Activated CD8-positive, alpha-beta memory T cell treated with anti-CD3 and anti-CD28 coated beads, Interleukin-2, amount 50 U/mL, for 24 hours (primary cell): ENCODE results near the gene CBX4.
A peak's percentile ranks its signal among the peaks of the same experiment; 100 is the strongest.

Experiments
- DNase-seq: peaks from one replicate; pipeline ENCODE4 v3.0.0-alpha.2; 2020; ENCODE audit errors: extremely low read depth

The CBX4 gene

DNA sequence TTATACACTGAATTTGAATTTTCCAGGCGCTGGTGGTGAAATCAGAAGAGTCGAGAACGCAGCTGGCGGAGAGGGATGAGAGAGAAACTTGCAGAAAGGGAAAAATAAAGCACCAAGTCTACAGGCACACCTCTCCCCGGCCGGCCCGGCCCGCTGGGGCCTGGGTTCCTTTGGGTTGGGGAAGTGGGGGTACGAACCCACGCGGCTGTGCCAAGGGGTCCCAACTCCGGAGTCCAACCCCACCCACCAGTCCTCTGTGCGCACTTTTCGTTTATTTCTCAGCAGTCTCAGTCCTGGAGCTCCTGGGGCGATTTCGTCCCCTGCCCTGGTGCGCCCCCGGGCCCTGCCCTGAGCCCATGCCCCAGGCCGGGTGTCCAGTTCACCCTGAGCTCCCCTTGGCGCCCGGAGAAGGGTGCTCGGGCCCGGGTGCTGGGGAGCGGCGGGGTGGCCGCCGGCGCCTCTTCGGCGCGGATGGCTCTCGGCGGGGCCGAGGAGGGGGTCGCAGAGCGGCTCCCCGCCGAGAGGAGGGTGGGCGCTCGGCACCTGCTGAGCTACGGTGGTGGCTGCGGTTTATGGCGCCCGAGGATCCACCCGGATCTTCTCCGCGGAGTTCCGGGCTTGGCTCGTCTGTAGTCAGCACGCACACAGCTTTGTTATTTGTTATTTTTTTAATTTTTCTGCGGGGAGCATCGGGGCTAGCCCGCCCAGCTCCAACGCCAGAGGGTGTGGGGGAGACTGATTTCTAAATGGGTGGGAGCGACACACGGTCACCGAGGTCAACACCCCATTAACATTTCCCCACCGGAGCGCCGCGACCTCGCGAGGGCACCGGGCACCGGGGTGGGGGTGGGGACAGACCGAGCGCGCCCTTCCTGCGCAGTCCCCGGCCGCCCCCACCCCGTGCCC, 26.6 kb downstream of the CBX4 start:
- no peak for DNase-seq

DNA sequence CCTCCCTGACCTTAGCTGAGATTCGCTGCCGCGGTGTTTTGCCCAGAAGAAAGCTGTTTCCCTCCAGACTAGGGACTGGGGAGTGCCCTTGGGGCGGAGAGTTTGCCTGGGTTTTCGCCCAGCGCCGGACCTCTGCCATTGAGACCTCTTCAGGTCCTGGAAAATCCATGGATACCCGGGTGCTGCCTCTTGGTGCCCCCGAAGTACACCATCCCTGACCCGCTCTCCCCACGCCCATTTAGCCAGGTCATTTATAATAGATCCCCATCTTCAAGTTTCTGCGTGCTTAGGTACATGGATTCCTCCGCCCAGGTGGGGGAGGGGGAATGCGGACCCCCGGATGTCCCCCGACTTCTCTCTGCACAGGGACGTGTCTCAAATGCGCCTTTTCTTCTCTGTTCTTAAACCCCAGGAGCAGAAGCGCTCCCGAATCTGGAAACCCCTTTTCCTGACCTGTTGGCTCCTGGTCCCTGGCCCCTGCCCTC, 27.3 kb downstream of the CBX4 start:
- DNase-seq = no peak

DNA sequence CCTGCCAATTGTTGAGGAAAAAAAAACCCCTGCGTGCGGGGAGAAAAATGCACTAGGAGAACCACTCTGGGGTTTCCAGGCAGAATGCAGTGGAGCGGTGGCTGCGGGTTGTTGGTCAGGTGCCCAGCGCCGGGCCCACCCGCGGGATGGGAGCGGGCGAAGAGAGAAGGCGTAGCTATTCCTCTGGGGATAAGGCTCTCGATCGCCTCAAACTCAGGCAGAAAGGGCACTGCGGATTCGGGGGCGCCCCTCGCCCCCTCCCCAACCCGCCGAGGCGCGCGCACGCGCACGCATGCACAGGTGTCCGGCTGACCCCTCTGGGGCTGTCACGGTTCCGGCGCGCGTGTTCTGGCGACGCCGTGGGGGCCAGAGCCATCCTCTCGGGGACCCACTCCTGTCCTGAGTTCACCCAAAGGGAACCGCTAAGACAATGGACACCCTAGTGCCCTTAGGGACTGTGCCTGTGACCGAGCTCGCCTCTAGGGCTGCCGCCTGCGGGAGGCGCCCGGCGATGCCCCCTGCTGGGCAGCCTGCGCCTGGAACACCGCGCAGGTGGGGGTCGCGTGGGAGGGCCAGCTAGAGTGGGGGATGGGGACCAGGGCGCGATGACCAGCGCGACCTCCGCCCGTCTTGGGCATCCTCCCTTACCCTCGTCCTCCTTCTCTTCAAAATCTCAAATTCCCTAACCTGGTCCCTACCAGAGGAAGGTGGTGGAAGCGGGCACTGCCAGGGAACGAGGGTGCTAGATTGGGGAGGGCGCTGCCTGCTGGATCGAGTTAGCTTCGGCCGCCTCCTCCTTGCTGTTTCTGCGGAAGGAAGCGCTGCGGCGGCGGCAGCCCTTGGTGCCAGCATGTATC, 28.0 kb downstream of the CBX4 start:
- no peak for DNase-seq

DNA sequence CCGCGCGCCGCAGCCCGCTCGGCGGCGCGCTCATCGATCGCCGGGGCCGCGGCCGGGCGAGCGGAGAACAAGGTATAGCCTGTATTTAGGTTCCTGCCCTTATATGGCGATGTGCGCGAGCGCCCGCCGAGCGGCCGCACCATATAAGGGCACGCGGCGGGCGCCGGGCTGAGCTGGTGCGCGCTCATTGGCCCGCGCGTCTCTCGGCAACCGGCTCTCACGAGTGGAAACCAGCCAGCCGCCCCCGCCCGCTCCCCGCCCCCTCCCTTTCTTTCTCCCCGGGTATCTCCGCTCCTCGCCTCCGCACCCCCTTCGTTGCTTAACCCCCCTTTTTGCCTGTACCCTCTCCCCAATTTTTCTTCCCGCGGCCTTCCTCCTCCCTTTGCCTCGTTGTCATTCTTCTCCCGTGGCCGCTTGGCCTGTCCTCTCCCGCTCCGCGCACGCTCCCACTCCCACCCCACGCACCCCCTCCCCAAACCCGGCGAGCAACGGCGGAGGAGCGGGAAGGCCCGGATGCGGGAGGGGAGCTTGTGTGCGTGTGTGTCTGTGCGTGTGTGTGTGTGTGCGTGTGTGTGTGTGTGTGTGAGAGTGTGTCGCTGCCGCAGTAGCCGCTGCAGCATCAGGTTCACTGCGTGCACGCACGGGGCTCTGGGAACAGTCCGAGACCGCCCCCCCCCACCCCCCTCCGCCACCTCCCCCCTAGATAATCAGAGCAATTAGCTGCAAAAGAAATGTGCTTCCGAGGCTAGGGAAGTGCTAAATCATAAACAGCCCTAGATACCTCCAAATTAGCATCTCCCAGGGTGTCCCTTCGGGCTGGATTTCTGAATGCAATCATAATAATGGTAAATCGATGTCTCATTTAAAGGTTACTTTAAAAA, 28.9 kb downstream of the CBX4 start:
- peak; percentile 29 for DNase-seq

DNA sequence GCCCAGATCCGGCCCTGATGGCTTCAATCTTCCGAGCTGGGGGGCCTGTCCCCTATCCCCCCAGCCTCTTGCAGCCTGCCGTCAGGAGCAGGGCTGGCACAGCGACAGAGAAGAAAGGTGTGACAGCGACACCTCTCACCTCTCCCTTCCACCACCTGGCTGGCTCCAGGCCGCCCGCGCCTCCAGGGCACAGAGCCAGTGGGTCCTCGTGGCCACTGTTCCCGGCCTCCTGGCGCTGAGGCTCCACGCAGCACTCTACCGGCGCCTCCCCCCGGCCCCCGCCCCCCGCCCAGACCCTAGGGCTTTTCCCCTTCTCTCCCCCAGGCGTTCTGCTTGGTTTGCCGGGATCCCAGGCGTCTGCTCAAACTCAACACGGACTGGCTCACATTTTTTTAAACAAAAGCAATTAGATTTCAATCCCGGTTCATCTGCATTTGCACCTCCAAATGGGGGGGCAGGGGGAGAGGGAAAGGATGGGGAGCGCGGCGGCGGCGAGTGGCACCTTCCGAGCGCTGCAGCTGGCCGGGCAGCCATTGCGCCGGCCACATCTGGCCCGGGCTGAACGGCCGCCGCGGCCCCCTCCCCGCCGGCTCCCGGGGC, 29.6 kb downstream of the CBX4 start:
- no peak for DNase-seq

DNA sequence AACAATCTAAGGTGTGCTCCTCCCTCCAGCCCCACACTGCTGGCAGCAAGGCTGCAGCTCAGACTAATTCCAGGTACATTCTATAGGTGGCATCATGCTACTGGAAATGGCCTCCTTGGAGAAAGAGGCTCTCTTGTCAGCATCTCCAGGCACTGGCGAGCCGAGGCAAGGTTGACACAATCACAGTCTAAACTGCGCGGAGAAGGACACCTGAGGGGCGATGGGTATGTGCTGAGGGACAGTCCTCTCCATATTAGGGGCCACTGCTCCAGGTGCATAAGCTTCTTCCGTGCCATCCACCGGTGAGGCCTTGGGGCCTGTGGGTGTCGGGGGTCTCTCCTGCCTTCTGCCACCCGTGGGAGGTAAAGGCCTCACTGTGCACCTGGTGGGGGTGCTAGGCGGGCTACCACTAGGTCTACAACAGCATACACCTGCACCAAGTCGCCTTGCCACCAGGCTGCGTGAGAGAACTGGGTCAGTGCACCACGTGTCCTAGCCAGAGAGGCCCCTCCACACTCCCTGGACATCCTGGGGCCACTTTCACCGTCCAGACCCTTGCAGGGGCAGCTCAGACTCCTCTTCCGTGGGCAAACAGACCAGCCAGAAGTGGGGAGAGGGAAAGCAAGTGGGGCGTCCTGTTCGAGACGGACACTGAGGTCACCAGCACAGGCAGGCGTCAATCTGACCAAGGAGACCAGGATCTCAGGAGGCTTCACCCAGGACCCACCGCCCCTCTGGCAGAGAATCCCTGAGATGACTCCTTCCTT, 30.3 kb downstream of the CBX4 start:
- DNase-seq = no peak

DNA sequence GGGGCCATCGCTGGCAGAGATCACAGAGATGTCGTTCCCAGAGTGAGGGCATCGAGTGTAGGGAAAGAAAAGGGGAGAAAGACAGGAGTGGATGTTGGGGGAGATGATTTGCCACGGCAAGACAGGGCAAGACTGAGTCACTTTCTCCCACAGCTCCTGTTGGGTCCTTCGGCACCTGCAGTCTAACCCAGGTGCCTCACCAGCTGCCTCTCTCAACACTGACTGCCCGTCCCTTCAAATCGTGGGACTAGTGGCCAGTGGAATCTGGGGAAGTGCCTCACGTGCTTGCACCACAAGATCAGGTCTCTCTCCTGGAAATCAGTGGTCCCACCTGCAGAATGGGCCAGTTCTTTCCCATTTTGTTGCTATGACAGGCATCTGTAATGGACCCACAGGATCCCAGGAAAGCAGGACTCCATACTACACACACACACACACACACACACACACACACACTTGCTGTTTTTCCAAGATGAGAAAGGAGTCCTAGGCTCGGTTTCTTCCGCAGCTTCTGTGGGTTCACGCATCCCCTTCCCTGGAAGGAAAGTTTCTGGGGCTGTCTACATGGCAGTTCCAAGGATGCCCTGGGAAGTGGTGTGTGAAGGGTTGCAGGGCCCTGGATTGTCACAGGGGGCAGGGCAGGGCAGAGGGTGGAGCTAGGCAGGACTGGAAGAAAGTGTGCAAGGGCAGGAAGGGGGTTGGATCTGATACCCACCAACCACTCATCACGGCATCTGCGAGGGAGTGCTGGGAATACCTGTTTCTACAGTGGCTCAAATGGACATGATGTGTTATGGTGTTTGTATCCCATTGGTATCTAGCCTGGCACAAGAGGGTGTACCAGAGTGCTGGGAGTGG, 32.1 kb downstream of the CBX4 start:
- no peak for DNase-seq

DNA sequence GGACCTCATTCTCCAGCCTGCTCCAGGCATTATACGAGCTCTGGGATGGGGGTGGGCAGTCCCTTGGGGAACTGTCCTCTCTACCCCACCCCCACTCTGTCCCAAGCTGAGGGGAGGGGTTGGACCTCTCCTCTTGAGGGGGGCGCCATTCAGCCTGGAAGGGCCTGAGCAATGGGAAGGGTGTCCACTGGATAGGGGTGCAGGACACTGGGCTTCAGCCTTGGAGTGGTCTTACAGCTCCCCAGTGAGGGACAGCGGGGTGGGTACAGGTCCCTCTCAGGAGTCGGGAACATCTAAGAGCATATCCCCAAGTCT, 32.8 kb downstream of the CBX4 start:
- DNase-seq = no peak

DNA sequence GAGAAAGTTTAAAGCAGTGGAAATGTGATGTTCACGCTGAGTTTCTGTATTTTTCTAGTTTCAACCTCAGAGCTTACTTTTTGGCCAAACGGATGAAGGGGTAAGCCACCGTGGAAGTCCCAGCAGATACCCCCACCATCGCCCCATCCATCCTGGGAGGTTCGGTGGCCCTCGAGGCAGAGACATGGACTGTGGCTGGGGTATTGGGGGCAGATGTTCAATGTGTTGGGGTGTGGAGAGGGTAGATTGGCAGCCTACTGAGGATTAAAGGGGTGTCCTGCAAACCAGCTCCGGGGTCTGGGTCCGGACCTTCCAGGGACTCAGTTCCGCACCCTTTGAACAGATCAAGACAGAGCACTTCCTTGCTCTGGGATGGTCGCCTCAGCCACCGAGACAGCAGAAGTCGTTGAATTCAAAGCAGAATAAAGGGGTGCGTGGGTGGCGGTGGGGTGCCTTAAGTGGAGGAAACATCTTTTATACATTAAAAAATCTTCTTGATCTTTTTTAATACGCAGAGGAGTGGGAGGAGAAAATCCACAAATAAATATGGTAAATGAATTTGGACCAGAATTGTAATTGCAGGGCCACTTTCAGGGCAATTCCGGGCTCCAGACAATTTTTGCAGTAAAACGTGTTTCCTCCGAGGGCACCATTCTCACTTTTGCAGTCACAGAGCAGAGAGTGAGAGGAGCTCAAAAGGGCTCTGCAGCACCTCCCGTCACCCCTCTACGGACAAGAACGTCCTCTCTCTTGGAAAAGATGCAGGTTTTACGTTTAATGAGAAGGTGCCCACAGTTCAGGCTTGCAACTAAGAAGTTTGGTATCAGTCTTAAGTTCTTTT, 34.2 kb downstream of the CBX4 start:
- no peak for DNase-seq

DNA sequence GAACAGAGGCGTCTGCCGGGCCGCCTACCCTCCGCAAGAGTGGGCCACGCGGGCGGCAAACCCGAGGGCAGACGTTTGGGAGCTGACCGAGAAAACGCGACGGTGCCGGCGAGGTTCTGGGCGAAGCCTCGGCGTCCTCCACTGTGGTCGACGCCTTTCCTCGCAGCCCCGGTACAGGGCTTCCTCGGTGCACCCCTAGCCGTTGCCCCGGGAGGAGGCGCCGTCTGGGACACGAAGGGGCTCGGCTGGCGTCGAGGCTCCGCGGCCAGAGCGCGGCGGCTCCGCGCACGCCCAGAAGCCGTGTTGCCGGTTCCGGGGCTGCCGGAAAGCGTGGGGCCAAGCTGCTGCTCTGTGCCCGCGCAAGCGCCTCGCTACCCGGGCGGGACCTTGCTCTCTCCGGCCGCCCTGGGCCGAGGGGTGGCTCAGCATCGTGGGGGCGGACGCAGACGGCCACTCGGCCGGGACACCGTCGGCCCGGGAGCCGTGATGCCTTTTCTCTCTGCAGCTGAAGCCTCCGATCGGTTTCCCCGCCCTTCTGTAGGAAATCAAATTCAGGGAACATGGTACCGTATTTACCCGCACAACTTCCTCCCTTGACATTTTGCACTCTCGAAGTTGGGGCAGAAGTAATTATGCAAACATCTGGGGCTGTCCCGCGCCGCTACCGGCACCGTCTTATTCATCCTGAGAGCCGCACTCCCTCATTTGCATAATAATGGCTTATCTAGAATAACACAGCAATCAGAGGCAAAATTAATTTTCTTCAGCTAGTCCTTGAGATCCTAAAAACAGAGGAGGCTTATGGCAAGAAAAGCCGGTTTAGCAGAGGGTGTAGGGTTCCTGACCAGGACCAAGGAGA, 35.0 kb downstream of the CBX4 start:
- DNase-seq = peak; percentile 49

DNA sequence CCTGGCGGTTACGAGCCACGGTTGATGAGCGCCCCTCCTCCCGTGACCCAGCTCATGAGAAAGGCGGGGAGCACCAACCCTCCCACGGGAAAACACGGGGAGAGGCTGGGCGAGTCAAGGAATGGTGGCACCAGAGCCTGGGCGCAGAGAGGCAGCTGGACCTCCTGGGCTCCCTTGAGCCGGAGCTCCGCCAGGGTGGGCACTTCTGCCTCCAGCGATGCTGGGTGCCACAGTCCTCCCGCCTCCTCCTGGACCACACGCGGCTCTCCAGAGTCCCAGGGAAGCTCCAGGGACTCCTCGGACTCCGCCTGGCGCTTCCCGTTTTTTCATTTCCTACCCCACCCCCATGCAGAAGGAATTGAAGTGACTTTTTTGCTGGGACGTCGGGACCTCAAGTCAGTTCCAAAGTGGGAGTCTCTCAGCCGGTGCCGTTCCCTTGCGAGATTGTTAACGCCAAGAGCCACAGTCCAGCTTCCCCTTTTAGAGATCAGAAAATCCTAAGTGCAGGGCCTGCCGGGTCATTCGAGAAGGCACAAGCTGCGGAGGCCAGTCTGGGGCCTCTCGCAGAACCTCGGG, 35.7 kb downstream of the CBX4 start:
- no peak for DNase-seq

DNA sequence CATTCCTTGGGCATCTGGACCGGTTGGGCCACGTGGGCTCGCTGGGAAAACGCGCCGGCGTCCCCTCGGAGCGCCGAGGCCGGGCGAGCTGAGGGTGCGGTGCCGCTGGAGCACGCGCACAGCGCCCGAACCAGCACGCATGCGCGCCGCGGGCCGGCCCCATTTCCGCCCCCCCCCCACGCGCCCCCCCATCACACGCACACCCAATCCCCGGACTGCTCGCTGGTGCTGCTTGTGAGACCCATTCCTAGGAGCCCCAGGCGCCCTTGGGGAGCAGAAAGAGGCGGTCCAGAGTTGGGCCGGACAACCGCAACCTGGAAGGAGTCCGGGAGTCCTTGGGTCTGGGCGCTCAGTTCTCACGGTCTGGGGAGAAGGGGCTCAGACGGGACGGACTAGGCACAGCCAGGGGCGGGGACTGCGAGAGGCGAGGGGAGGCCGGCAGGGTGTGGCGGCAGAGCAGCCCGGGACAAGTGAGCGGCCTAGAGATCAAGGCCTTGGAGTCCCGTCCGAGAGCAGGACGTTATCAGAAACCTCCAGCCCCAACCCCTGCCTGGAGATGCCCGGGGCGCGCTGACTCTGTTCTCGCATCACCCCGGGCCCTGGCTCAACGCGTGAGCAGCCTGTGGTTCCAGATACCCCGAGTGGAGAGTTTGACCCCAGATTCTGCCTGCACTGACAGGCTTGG, 36.4 kb downstream of the CBX4 start:
- DNase-seq = no peak

DNA sequence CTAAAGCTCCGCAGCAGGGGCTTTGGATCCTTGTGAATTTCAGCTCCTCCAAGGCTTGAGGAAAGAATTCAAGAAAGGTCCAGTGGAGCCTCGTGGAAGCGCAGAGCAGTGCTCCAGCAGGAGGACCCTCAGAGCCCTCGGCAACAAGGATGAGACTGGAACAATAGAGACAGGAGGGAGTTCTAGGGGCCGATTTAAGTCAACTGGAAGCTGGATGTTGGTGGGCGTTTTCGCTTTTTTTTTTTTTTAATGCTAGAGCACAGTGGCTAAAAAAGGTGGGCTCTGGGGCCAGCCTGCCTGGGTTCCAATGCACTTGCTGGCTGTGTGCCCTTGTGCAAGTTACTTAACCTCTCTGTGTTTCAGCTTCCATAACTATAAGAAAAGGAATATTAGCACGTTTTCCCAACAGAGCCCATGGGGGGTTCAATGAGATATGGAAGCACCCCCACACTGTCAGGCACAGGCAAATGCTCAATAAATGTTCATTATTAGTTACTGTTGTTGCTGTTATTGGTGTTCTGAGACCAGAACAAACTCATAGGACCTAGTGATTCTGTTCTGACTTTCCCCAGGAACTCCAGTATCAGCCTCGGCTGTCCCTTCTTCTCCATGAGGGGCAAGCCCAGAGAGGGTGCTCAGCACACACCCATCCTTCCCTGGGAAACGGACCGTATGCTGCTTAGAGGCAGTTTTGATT, 37.1 kb downstream of the CBX4 start:
- DNase-seq = no peak

DNA sequence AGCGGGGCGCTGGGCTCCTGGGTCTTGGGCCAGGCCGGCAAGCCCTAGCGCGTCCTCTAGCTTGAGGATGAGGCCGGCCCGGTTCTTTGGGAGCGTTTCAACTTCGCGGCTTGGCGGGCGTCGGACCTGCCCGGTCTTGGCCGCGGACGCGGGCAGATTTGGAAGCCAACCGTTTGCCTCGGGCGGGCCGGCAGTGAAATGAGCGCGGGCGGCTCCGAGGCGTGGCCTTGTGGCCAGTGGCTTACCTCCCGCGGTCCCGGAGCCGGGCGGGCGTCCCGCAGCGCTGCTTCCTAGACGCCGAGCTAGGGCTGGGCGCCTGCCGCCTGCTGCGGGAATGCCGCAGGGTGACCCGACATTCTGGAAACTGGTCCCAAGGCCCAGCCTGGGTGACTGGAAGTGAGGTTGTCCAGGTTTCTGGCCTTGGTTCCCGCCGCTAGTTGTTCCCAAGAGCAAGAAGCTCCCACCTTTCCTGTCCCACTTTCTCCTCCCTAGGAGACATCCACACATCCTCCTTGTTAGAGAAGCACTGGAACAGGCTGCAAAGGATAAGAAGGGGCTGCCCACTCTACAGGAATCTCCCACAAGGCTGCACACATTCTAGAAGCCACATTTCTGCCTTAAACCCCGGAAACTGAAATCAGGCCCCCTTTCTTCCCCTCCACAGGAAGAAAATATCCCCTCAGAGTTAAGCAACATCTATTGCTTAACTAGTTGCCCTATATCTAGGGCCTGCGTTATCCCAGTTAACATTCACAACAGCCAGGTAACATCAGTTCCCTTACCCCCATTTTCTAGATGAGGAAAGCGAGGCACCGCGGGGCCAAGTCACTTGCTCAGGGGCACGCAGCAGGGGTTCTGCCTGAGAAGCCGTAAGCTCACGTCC, 37.8 kb downstream of the CBX4 start:
- DNase-seq = no peak
